Lower leg skin (tissue), 3 donors: ENCODE data around the gene LCMT1.

Source experiments
- CTCF ChIP-seq, 3 donors: fragments of 450-650 bp; IDR thresholded peaks; one replicate each; pipeline ENCODE4 v1.5.1; 2016; ENCODE audit warnings: antibody characterized with exemption in 3 of 3, mild to moderate bottlenecking in 3 of 3, moderate library complexity in 2 of 3
- POLR2A ChIP-seq, 2 donors: fragments of 450-650 bp; IDR thresholded peaks; one replicate each; pipeline ENCODE4 v1.6.1; 2016 to 2017; ENCODE audit warnings: antibody characterized with exemption in 2 of 2, mild to moderate bottlenecking in 1 of 2, moderate library complexity in 1 of 2

- TF ChIP-seq POLR2A (IDR thresholded peaks at IDR 0.05) (no peak), CTCF (IDR thresholded peaks at IDR 0.05) (no peak)
Observed at GRCh38 chr16:25083065-25083464, 28.5 kb upstream of the LCMT1 start.
